SH-SY5Y (cell line): ENCODE data around the gene EXOC2.

Experiments
- GATA2 ChIP-seq: IDR thresholded peaks from 2 replicates; pipeline ENCODE4 v1.6.1; 2011; ENCODE audit warnings: mild to moderate bottlenecking, low read depth, low read length
- GATA3 ChIP-seq: IDR thresholded peaks from 2 replicates; pipeline ENCODE4 v1.6.1; 2011; ENCODE audit warnings: low read depth, mild to moderate bottlenecking, low read length, moderate library complexity

- TF ChIP-seq GATA3 = no peak
- no peak for TF ChIP-seq GATA2
Observed at GRCh38 chr6:503610-504362, 189.2 kb downstream of the EXOC2 start.
